ENCODE data around the gene DIPK1B.

GRCh38 chr9:136729926-136730325 is 17.6 kb downstream of the DIPK1B start:
- TF ChIP-seq CTCF (IDR thresholded peaks at IDR 0.05; ENCODE audit: extremely low read depth in 1 of 2, insufficient read depth in 1 of 2, low read depth in 1 of 2, low read length in 2 of 2) (no peak), MAX (IDR thresholded peaks at IDR 0.05; ENCODE audit: insufficient read depth, insufficient read length) (no peak), EZH2 (IDR thresholded peaks at IDR 0.05; ENCODE audit: borderline replicate concordance, low read depth, low read length, severe bottlenecking) (no peak), POLR2A (IDR thresholded peaks at IDR 0.05; ENCODE audit: low read depth, low read length) (no peak), JUN (IDR thresholded peaks at IDR 0.05; ENCODE audit: borderline replicate concordance, insufficient read depth, insufficient read length, low read depth) (no peak), FOS (IDR thresholded peaks at IDR 0.05; ENCODE audit: borderline replicate concordance, insufficient read depth, low read length) (no peak), POLR2AphosphoS5 (IDR thresholded peaks at IDR 0.05; ENCODE audit: insufficient read depth, low read depth, low read length) (no peak), MYC (IDR thresholded peaks at IDR 0.05; ENCODE audit: low read depth, low read length) (no peak), GATA2 (IDR thresholded peaks at IDR 0.05; ENCODE audit: insufficient read depth, insufficient read length, low read depth, low read length) (no peak)
